Smooth muscle cell (in vitro differentiated cells): Measurements from ENCODE around the gene PRIMA1. TPM values are rescaled to one million over a fixed set of nuclear protein-coding genes. Genes with fewer than 3 reads are reported as not detected.

ENCODE experiments used
- DNase-seq: peaks from one replicate; lab custom pipeline; 2025; ENCODE audit not compliant: unreplicated experiment; lab: John Stamatoyannopoulos, UW
- H2AFZ ChIP-seq: fragments of 200-600 bp; sonication (generic); 2 replicates; pipeline ENCODE4 v1.6.0; 2016; ENCODE audit warnings: antibody characterized with exemption, low read depth, mild to moderate bottlenecking
- H3F3A ChIP-seq: fragments of 200-600 bp; sonication (generic); 2 replicates; pipeline ENCODE4 v1.6.0; 2017; ENCODE audit warnings: antibody characterized with exemption, low read depth
- H3K27ac ChIP-seq: fragments of 200-600 bp; sonication (generic); 2 replicates; pipeline ENCODE4 v1.5.1; 2016; ENCODE audit warnings: low read depth, mild to moderate bottlenecking
- H3K27me3 ChIP-seq: fragments of 200-600 bp; sonication (generic); 2 replicates; pipeline ENCODE4 v1.6.1; 2016; ENCODE audit warnings: low read depth, mild to moderate bottlenecking
- H3K36me3 ChIP-seq: fragments of 200-600 bp; sonication (generic); 2 replicates; pipeline ENCODE4 v1.5.1; 2016; ENCODE audit warnings: low read depth
- H3K4me1 ChIP-seq: fragments of 200-600 bp; sonication (generic); 2 replicates; pipeline ENCODE4 v1.5.1; 2016; ENCODE audit warnings: low read depth
- H3K4me2 ChIP-seq: fragments of 200-600 bp; sonication (generic); 2 replicates; pipeline ENCODE4 v1.6.0; 2016; ENCODE audit warnings: mild to moderate bottlenecking
- H3K4me3 ChIP-seq: fragments of 200-600 bp; sonication (generic); 2 replicates; pipeline ENCODE4 v1.5.1; 2016; ENCODE audit warnings: mild to moderate bottlenecking
- H3K79me2 ChIP-seq: fragments of 200-600 bp; sonication (generic); 2 replicates; pipeline ENCODE4 v1.6.0; 2016; ENCODE audit warnings: low read depth, mild to moderate bottlenecking
- H3K9ac ChIP-seq: fragments of 200-600 bp; sonication (generic); 2 replicates; pipeline ENCODE4 v1.6.0; 2016; ENCODE audit warnings: low read depth
- H3K9me3 ChIP-seq: fragments of 200-600 bp; sonication (generic); replicated peaks from 2 replicates; pipeline ENCODE4 v1.5.1; 2016; ENCODE audit warnings: low read depth
- H4K20me1 ChIP-seq: fragments of 200-600 bp; sonication (generic); 2 replicates; pipeline ENCODE4 v1.6.0; 2016; ENCODE audit warnings: low read depth
- CTCF ChIP-seq: fragments of 200-600 bp; sonication (generic); IDR thresholded peaks from 2 replicates; pipeline ENCODE4 v1.5.1; 2017; ENCODE audit warnings: borderline replicate concordance, mild to moderate bottlenecking, antibody characterized with exemption; ENCODE audit not compliant: insufficient read depth, poor library complexity, severe bottlenecking
- WGBS: methylation state at CpG from one replicate; pipeline ENCODE4 v1.1.7; 2016; ENCODE audit warnings: low lambda C conversion rate; 5-methylcytosine and 5-hydroxymethylcytosine counted together
- polyA plus RNA-seq: library from polyadenylated mRNA; unstranded; fragments of >200 nt; fragmentation: Nextera tagmentation; extraction: Ambion mirVana; gene quantifications from 2 replicates; pipeline ENCODE4 v1.2.1, GENCODE V29; 2016
- total RNA-seq: library from RNA; depleted of rRNA; stranded (reverse); fragments of >200 nt; gene quantifications from 2 replicates; pipeline ENCODE4 v1.2.3, GENCODE V29; 2014

Gene PRIMA1
- total and polyA plus RNA-seq, 2 experiments from 2014 or later, result not detected

DNA sequence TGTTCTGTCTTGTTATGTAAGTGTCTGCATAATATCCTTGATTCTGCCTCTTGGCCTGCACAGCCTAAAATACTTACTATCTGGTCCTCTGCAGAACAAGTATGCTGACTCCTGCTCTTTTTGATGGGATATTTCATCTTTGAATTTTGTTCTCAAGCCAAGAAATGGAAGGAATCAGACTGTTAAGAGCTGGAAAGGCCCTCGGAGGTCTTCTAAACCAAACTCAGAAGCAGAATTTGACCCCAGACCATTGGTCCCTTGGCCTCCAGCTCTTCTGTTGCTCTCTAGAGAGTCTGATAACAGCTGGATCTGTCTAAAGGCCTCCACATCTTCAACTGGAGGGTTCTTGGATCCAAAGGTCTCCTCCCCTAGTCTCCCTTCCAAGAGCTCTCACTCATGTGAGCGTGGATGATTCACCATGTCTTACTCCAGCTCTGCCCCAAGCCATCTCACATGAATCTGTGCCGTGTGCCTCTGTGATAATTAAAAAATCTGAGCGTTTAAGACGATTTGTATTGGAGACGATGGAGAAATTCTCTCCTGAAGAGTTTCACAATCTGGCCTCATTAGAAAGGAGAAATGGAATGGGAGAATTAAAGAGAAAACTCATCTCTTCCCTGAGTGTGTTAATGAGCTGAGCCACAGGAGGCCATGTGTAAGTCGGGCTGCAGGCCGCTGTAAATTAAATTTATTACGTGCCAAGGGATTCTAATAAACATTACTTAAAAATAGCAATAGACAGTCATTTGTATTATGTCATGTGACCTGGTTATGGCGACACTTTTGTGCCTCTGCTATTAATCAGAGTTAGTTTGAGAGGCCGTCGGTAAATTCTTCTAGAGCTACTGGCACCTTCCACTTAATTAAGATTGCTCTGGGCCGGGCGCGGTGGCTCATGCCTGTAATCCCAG, 15.4 kb upstream of the PRIMA1 start:
- H3F3A ChIP-seq, result no peaks in the 10 kb centered on the region
- no peaks in the 10 kb centered on the region for H3K36me3 ChIP-seq
- no peak overlapping the region for H3K4me3 ChIP-seq
- TF ChIP-seq CTCF, result no peak
- H3K4me1 ChIP-seq, result no peaks in the 10 kb centered on the region
- H3K27ac ChIP-seq, result no peak overlapping the region
- no peak overlapping the region for H3K4me2 ChIP-seq
- 90% methylated on average over 15 of the region's 15 CpGs for whole genome bisulfite sequencing
- DNase-seq, result no peak
- no peak overlapping the region for H2AFZ ChIP-seq
- no peaks in the 10 kb centered on the region for H3K79me2 ChIP-seq
- H3K27me3 ChIP-seq, result no peaks in the 10 kb centered on the region
- H3K9ac ChIP-seq, result no peak overlapping the region
- H4K20me1 ChIP-seq, result no peaks in the 10 kb centered on the region
- no peaks in the 10 kb centered on the region for H3K9me3 ChIP-seq

- Histone ChIP-seq H4K20me1 (no peaks in the 10 kb centered on the region), H3F3A (no peaks in the 10 kb centered on the region), H3K27me3 (no peaks in the 10 kb centered on the region), H3K36me3 (no peaks in the 10 kb centered on the region), H3K9ac (no peak overlapping the region), H3K4me1 (no peaks in the 10 kb centered on the region), H3K27ac (no peak overlapping the region), H3K9me3 (no peaks in the 10 kb centered on the region), H3K4me3 (no peak overlapping the region), H3K79me2 (no peaks in the 10 kb centered on the region), H3K4me2 (no peak overlapping the region), H2AFZ (no peak overlapping the region)
- DNase-seq, result no peak
- WGBS, result 71% methylated on average over 8 of the region's 8 CpGs
- TF ChIP-seq CTCF, result no peak
Observed at GRCh38 chr14:93799989-93800921, 12.0 kb upstream of the PRIMA1 start.

GRCh38 chr14:93799617-93799988, 11.3 kb upstream of the PRIMA1 start:
- Histone ChIP-seq H3K4me1 (no peaks in the 10 kb centered on the region), H3K79me2 (no peaks in the 10 kb centered on the region), H3K4me3 (no peak overlapping the region), H3K4me2 (no peak overlapping the region), H4K20me1 (no peaks in the 10 kb centered on the region), H3K27me3 (no peaks in the 10 kb centered on the region), H3F3A (no peaks in the 10 kb centered on the region), H3K9me3 (no peaks in the 10 kb centered on the region), H2AFZ (no peak overlapping the region), H3K27ac (no peak overlapping the region), H3K36me3 (no peaks in the 10 kb centered on the region), H3K9ac (no peak overlapping the region)
- DNase-seq, result no peak
- TF ChIP-seq CTCF, result no peak
- WGBS, result 87% methylated on average over 4 of the region's 4 CpGs
